Ovary (tissue), 3 donors: Measurements from ENCODE around the gene PVALB.

Source experiments
- CTCF ChIP-seq, 3 donors: fragments of 450-650 bp in 2 of 3; fragments of 200-600 bp in 1 of 3; IDR thresholded peaks; one replicate each; pipeline versions ENCODE4 v1.5.1 to v1.8.0; 2016 to 2022; ENCODE audit warnings: antibody characterized with exemption in 3 of 3, mild to moderate bottlenecking in 1 of 3
- EP300 ChIP-seq: sonication (generic); formaldehyde crosslinking; IDR thresholded peaks from one replicate; pipeline ENCODE4 v1.6.1; 2017; ENCODE audit warnings: antibody characterized with exemption
- POLR2A ChIP-seq: fragments of 450-650 bp; IDR thresholded peaks from one replicate; pipeline ENCODE4 v1.6.1; 2017; ENCODE audit warnings: antibody characterized with exemption, mild to moderate bottlenecking, moderate library complexity
- donor health status: DM: no; HTN: no; CAD: no.

- no peak for TF ChIP-seq EP300
- no peak for TF ChIP-seq CTCF (IDR thresholded peaks at IDR 0.05)
- TF ChIP-seq POLR2A: no peak
Measured at GRCh38 chr22:36856792-36857135, 39.9 kb upstream of the PVALB start.
